H9 (cell line): ENCODE results near the gene EHD4. TPM values are rescaled to one million over a fixed set of nuclear protein-coding genes. Genes with fewer than 3 reads are reported as not detected.

Experiments
- DNase-seq: peaks from one replicate; pipeline ENCODE4 v3.0.0-alpha.2; 2017
- H2AFZ ChIP-seq: one replicate; pipeline ENCODE4 v1.6.1; 2013; ENCODE audit warnings: mild to moderate bottlenecking, low read length, control low read depth, moderate library complexity
- H2AK5ac ChIP-seq: 2 replicates; pipeline ENCODE4 v1.6.1; 2013; ENCODE audit warnings: low read length, control low read depth, mixed read lengths; ENCODE audit not compliant: insufficient read length
- H2BK120ac ChIP-seq: one replicate; pipeline ENCODE4 v1.6.1; 2013; ENCODE audit warnings: low read depth, mild to moderate bottlenecking, low read length, control low read depth, inconsistent platforms; ENCODE audit not compliant: poor library complexity, severe bottlenecking
- H2BK12ac ChIP-seq: 2 replicates; pipeline ENCODE4 v1.6.1; 2013; ENCODE audit warnings: low read length, control low read depth, mixed read lengths, low read depth; ENCODE audit not compliant: insufficient read length
- H2BK15ac ChIP-seq: 2 replicates; pipeline ENCODE4 v1.6.1; 2013; ENCODE audit warnings: low read depth, low read length, control low read depth
- H2BK20ac ChIP-seq: one replicate; pipeline ENCODE4 v1.6.1; 2013; ENCODE audit warnings: low read depth, mild to moderate bottlenecking, low read length, control low read depth, inconsistent platforms; ENCODE audit not compliant: poor library complexity, severe bottlenecking
- H2BK5ac ChIP-seq: 2 replicates; pipeline ENCODE4 v1.6.1; 2013; ENCODE audit warnings: low read length, control low read depth, mixed read lengths; ENCODE audit not compliant: insufficient read length
- H3K14ac ChIP-seq: 2 replicates; pipeline ENCODE4 v1.6.1; 2013; ENCODE audit warnings: low read length, control low read depth; ENCODE audit not compliant: insufficient read depth
- H3K18ac ChIP-seq: 2 replicates; pipeline ENCODE4 v1.6.1; 2013; ENCODE audit warnings: low read depth, mild to moderate bottlenecking, mixed read lengths, low read length, control low read depth; ENCODE audit not compliant: insufficient read length
- H3K23ac ChIP-seq: 2 replicates; pipeline ENCODE4 v1.6.1; 2013; ENCODE audit warnings: low read length, control low read depth, mixed read lengths, low read depth; ENCODE audit not compliant: insufficient read length
- H3K23me2 ChIP-seq: 2 replicates; pipeline ENCODE4 v1.6.1; 2013; ENCODE audit warnings: low read depth, mild to moderate bottlenecking, mixed read lengths, low read length, control low read depth; ENCODE audit not compliant: insufficient read length, poor library complexity, severe bottlenecking
- H3K27ac ChIP-seq: 2 replicates; pipeline ENCODE4 v1.5.1; 2013; ENCODE audit warnings: low read length, control low read depth, mixed read lengths, low read depth; ENCODE audit not compliant: insufficient read length
- H3K27me3 ChIP-seq: 2 replicates; pipeline ENCODE4 v1.6.1; 2013; ENCODE audit warnings: low read length, control low read depth, inconsistent platforms; ENCODE audit not compliant: insufficient read depth
- H3K4ac ChIP-seq: 2 replicates; pipeline ENCODE4 v1.6.1; 2013; ENCODE audit warnings: low read depth, mild to moderate bottlenecking, control low read depth, inconsistent platforms, low read length, moderate library complexity
- H3K4me1 ChIP-seq: 2 replicates; pipeline ENCODE4 v1.6.1; 2013; ENCODE audit warnings: low read length, control low read depth, inconsistent platforms; ENCODE audit not compliant: insufficient read depth
- H3K4me2 ChIP-seq: 2 replicates; pipeline ENCODE4 v1.6.1; 2013; ENCODE audit warnings: low read length, control low read depth, mixed read lengths; ENCODE audit not compliant: insufficient read length, insufficient read depth
- H3K56ac ChIP-seq: 2 replicates; pipeline ENCODE4 v1.6.1; 2013; ENCODE audit warnings: low read depth, mild to moderate bottlenecking, mixed read lengths, low read length, control low read depth; ENCODE audit not compliant: insufficient read length
- H3K79me1 ChIP-seq: 2 replicates; pipeline ENCODE4 v1.6.1; 2013; ENCODE audit warnings: low read depth, mild to moderate bottlenecking, moderate library complexity, low read length, control low read depth, inconsistent platforms; ENCODE audit not compliant: insufficient read depth, poor library complexity, severe bottlenecking
- H3K79me2 ChIP-seq: 2 replicates; pipeline ENCODE4 v1.6.1; 2013; ENCODE audit warnings: low read length, control low read depth, inconsistent platforms; ENCODE audit not compliant: insufficient read depth
- H3K9ac ChIP-seq: 2 replicates; pipeline ENCODE4 v1.6.1; 2013; ENCODE audit warnings: low read length, control low read depth, mixed read lengths; ENCODE audit not compliant: insufficient read length; ENCODE audit errors: extremely low read depth
- H3K9me3 ChIP-seq: one replicate; pipeline ENCODE4 v1.6.1; 2013; ENCODE audit warnings: low read depth, low read length, inconsistent platforms; ENCODE audit not compliant: control insufficient read depth
- H3T11ph ChIP-seq: one replicate; pipeline ENCODE4 v1.6.1; 2013; ENCODE audit warnings: mild to moderate bottlenecking, low read length, control low read depth, inconsistent platforms
- H4K20me1 ChIP-seq: one replicate; pipeline ENCODE4 v1.6.1; 2013; ENCODE audit not compliant: control insufficient read depth, insufficient read length, insufficient read depth
- H4K5ac ChIP-seq: 2 replicates; pipeline ENCODE4 v1.6.1; 2013; ENCODE audit warnings: low read depth, mild to moderate bottlenecking, mixed read lengths, low read length, control low read depth; ENCODE audit not compliant: insufficient read length
- H4K8ac ChIP-seq: replicated peaks from 2 replicates; pipeline ENCODE4 v1.6.1; 2013; ENCODE audit warnings: low read length, control low read depth, mixed read lengths, low read depth; ENCODE audit not compliant: insufficient read length
- H4K91ac ChIP-seq: 2 replicates; pipeline ENCODE4 v1.6.1; 2013; ENCODE audit warnings: low read depth, mild to moderate bottlenecking, moderate library complexity, mixed read lengths, low read length, control low read depth; ENCODE audit not compliant: insufficient read length
- H3K27ac Mint-ChIP-seq, 3 experiments: 2 replicates in 2 of 3; 3 replicates in 1 of 3; pipeline ENCODE4 v1.8.0; 2020 to 2021; ENCODE audit warnings: mixed read lengths in 3 of 3, mild to moderate bottlenecking in 1 of 3, moderate library complexity in 1 of 3
- H3K27me3 Mint-ChIP-seq: 2 replicates; pipeline ENCODE4 v1.8.0; 2021; ENCODE audit warnings: low read depth, mild to moderate bottlenecking, moderate library complexity, mixed read lengths
- H3K36me3 Mint-ChIP-seq, 3 experiments: 2 replicates in 2 of 3; 3 replicates in 1 of 3; pipeline ENCODE4 v1.8.0; 2020 to 2021; ENCODE audit warnings: low read depth in 3 of 3, mixed read lengths in 3 of 3; ENCODE audit not compliant: insufficient read depth in 1 of 3
- H3K4me1 Mint-ChIP-seq, 2 experiments: 2 replicates each; pipeline ENCODE4 v1.8.0; 2020; ENCODE audit warnings: mixed read lengths in 2 of 2
- H3K4me3 Mint-ChIP-seq, 2 experiments: 2 replicates in 1 of 2; 3 replicates in 1 of 2; pipeline ENCODE4 v1.8.0; 2020 to 2021; ENCODE audit warnings: mild to moderate bottlenecking in 2 of 2, mixed read lengths in 2 of 2, moderate library complexity in 1 of 2
- H3K9me3 Mint-ChIP-seq, 2 experiments: 2 replicates in 1 of 2; 3 replicates in 1 of 2; pipeline ENCODE4 v1.8.0; 2020; ENCODE audit warnings: mild to moderate bottlenecking in 2 of 2, mixed read lengths in 2 of 2, moderate library complexity in 1 of 2
- WGBS: extraction: QIAGEN DNeasy Blood & Tissue Kit; methylation state at CpG from one replicate; pipeline ENCODE4 v1.1.7; 2013; ENCODE audit warnings: missing lambda C conversion rate, low lambda C conversion rate, mixed read lengths; ENCODE audit not compliant: insufficient read length; ENCODE audit errors: extremely low coverage; 5-methylcytosine and 5-hydroxymethylcytosine counted together
- total RNA-seq: library from RNA; stranded (reverse); gene quantifications from 2 replicates; pipeline ENCODE4 v1.2.1, GENCODE V29; 2021
- TF ChIP-seq, protein P1 (sequence below): fragments of 200-600 bp; sonication (generic); conservative IDR thresholded peaks from 3 replicates; pipeline ENCODE4 v1.8.0; 2021; ENCODE audit warnings: antibody characterized with exemption, mild to moderate bottlenecking

The EHD4 gene
- total RNA-seq, 1 experiment from 2014 or later, result 22.9 TPM

DNA sequence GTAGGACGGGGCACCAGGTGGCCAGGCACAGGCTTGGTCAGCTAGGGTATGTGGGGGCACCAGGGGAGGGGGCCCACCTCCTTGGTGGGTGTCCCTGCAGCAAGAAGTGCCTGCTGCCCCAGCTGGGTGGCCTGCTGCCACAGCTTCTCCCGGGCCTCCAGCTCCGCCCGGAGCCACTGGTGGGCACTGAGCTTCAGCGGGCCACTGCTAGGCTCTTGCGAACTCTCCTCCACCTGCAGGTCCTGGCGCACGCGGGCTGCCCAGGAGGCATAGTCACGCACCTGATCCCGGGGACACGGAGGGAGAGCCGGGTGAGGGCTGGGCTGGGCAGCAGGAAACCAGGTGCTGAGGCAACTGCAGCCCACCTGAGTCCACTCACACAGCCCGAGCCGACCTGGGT is 104.0 kb downstream of the EHD4 start:
- TF ChIP-seq, protein P1, sequence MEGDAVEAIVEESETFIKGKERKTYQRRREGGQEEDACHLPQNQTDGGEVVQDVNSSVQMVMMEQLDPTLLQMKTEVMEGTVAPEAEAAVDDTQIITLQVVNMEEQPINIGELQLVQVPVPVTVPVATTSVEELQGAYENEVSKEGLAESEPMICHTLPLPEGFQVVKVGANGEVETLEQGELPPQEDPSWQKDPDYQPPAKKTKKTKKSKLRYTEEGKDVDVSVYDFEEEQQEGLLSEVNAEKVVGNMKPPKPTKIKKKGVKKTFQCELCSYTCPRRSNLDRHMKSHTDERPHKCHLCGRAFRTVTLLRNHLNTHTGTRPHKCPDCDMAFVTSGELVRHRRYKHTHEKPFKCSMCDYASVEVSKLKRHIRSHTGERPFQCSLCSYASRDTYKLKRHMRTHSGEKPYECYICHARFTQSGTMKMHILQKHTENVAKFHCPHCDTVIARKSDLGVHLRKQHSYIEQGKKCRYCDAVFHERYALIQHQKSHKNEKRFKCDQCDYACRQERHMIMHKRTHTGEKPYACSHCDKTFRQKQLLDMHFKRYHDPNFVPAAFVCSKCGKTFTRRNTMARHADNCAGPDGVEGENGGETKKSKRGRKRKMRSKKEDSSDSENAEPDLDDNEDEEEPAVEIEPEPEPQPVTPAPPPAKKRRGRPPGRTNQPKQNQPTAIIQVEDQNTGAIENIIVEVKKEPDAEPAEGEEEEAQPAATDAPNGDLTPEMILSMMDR, result no peak
- Histone ChIP-seq H2BK120ac (no peak overlapping the region), H3K4ac (no peak overlapping the region), H3K4me2 (no peak overlapping the region), H4K8ac (no peak overlapping the region), H3K23me2 (no peaks in the 10 kb centered on the region), H3K9me3 (no peaks in the 10 kb centered on the region), H3K27me3 (no peaks in the 10 kb centered on the region), H3K9ac (no peak overlapping the region), H3K14ac (no peak overlapping the region; the same call in 1 of the 2 replicates), H3K79me1 (no peaks in the 10 kb centered on the region), H4K20me1 (no peaks in the 10 kb centered on the region), H3K18ac (no peak overlapping the region), H3K56ac (no peak overlapping the region), H2AK5ac (no peak overlapping the region), H3K79me2 (no peaks in the 10 kb centered on the region), H4K5ac (no peak overlapping the region), H2BK12ac (no peak overlapping the region), H2BK15ac (no peak overlapping the region), H2AFZ (no peak overlapping the region), H4K91ac (no peak overlapping the region), H2BK5ac (no peak overlapping the region), H3T11ph (no peak overlapping the region), H3K4me1 (no peaks in the 10 kb centered on the region), H2BK20ac (no peak overlapping the region), H3K27ac (no peak overlapping the region), H3K23ac (no peak overlapping the region)
- H3K27me3 Mint-ChIP-seq, result peaks cover 2% of the 10 kb centered on the region
- H3K27ac Mint-ChIP-seq, result no peak overlapping the region
- no peak for DNase-seq
- WGBS, result no CpG with 5 or more reads among the region's 15 CpGs
- peaks cover 6 to 11% of the 10 kb centered on the region in 2 experiments; a peak in 3 of 4 replicates for H3K4me1 Mint-ChIP-seq
- H3K4me3 Mint-ChIP-seq, result no peak overlapping the region
- no peaks in the 10 kb centered on the region for H3K36me3 Mint-ChIP-seq
- H3K9me3 Mint-ChIP-seq, result no peaks in the 10 kb centered on the region
